Mesendoderm (in vitro differentiated cells): ENCODE results near the gene PROSER3. TPM values are rescaled to one million over a fixed set of nuclear protein-coding genes. Genes with fewer than 3 reads are reported as not detected.
A peak's percentile ranks its signal among the peaks of the same experiment; 100 is the strongest.

ENCODE experiments used
- DNase-seq: peaks from one replicate; pipeline ENCODE4 v3.0.0; 2013
- H2AK5ac ChIP-seq: 2 replicates; pipeline ENCODE4 v1.6.1; 2013; ENCODE audit warnings: low read length, inconsistent platforms
- H2BK120ac ChIP-seq: 2 replicates; pipeline ENCODE4 v1.6.1; 2013; ENCODE audit warnings: low read depth, mild to moderate bottlenecking, low read length, moderate library complexity, mixed read lengths
- H2BK15ac ChIP-seq: replicated peaks from 2 replicates; pipeline ENCODE4 v1.6.1; 2013; ENCODE audit warnings: low read depth, mild to moderate bottlenecking, moderate library complexity
- H2BK5ac ChIP-seq: 2 replicates; pipeline ENCODE4 v1.6.1; 2013; ENCODE audit warnings: low read length, inconsistent platforms
- H3K18ac ChIP-seq: 2 replicates; pipeline ENCODE4 v1.6.1; 2013; ENCODE audit warnings: mild to moderate bottlenecking, low read length, mixed read lengths
- H3K23ac ChIP-seq: one replicate; pipeline ENCODE4 v1.6.1; 2013; ENCODE audit warnings: low read length
- H3K27ac ChIP-seq: 2 replicates; pipeline ENCODE4 v1.5.1; 2013; ENCODE audit warnings: low read depth, mild to moderate bottlenecking, inconsistent platforms, low read length, moderate library complexity
- H3K27me3 ChIP-seq: 2 replicates; pipeline ENCODE4 v1.6.1; 2013; ENCODE audit warnings: low read length, control low read depth, mild to moderate bottlenecking, inconsistent platforms; ENCODE audit not compliant: insufficient read depth, poor library complexity
- H3K36me3 ChIP-seq: 2 replicates; pipeline ENCODE4 v1.6.1; 2013; ENCODE audit warnings: low read length, inconsistent platforms; ENCODE audit not compliant: control insufficient read depth, insufficient read depth
- H3K4ac ChIP-seq: one replicate; pipeline ENCODE4 v1.6.1; 2013; ENCODE audit warnings: low read depth, mild to moderate bottlenecking, low read length, moderate library complexity
- H3K4me1 ChIP-seq: 2 replicates; pipeline ENCODE4 v1.6.1; 2013; ENCODE audit warnings: low read depth, low read length, inconsistent platforms; ENCODE audit not compliant: control insufficient read depth
- H3K4me2 ChIP-seq: 2 replicates; pipeline ENCODE4 v1.6.1; 2013; ENCODE audit warnings: low read length
- H3K4me3 ChIP-seq: 2 replicates; pipeline ENCODE4 v1.5.1; 2013; ENCODE audit warnings: mild to moderate bottlenecking, low read length
- H3K56ac ChIP-seq: one replicate; pipeline ENCODE4 v1.6.1; 2013; ENCODE audit warnings: low read length
- H3K79me1 ChIP-seq: 2 replicates; pipeline ENCODE4 v1.6.1; 2013; ENCODE audit warnings: low read length, inconsistent platforms
- H3K79me2 ChIP-seq: 2 replicates; pipeline ENCODE4 v1.6.1; 2013; ENCODE audit warnings: mild to moderate bottlenecking, low read length; ENCODE audit not compliant: control insufficient read depth, insufficient read depth
- H3K9ac ChIP-seq: 2 replicates; pipeline ENCODE4 v1.6.1; 2013; ENCODE audit warnings: low read length, inconsistent platforms
- H4K5ac ChIP-seq: one replicate; pipeline ENCODE4 v1.6.1; 2013; ENCODE audit warnings: low read length
- H4K8ac ChIP-seq: one replicate; pipeline ENCODE4 v1.6.1; 2013; ENCODE audit warnings: low read depth, mild to moderate bottlenecking, control low read depth, low read length, moderate library complexity
- WGBS: extraction: QIAGEN DNeasy Blood & Tissue Kit; methylation state at CpG from one replicate; pipeline ENCODE4 v1.1.7; 2013; ENCODE audit warnings: low lambda C conversion rate, missing lambda C conversion rate; ENCODE audit not compliant: insufficient coverage; ENCODE audit errors: extremely low coverage; 5-methylcytosine and 5-hydroxymethylcytosine counted together
- polyA plus RNA-seq, 2 experiments: library from polyadenylated mRNA; stranded (reverse); fragments of 200-250 nt; gene quantifications; one replicate each; pipeline ENCODE4 v1.2.3, GENCODE V29; 2013

The PROSER3 gene
- 17.9 TPM for polyA plus RNA-seq (2013, experiment 1 of 2)
- polyA plus RNA-seq (2013, experiment 2 of 2): 17.6 TPM

- Histone ChIP-seq H3K79me2 (peaks cover 4% of the 10 kb centered on the region), H2BK15ac (no peak within 1 kb of the TSS), H3K4me1 (no peaks in the 10 kb centered on the region), H3K18ac (peak within 1 kb of the TSS; percentile 73), H3K4me2 (peak within 1 kb of the TSS; percentile 58), H3K4me3 (peak within 1 kb of the TSS; percentile 93), H3K9ac (peak within 1 kb of the TSS; percentile 94), H2BK5ac (peak within 1 kb of the TSS; percentile 75), H3K56ac (peak within 1 kb of the TSS; percentile 99), H3K79me1 (peaks cover 9% of the 10 kb centered on the region), H4K8ac (peak within 1 kb of the TSS; percentile 39), H2BK120ac (no peak within 1 kb of the TSS), H3K27me3 (no peaks in the 10 kb centered on the region), H2AK5ac (no peak within 1 kb of the TSS), H3K23ac (no peak within 1 kb of the TSS), H4K5ac (no peak within 1 kb of the TSS), H3K36me3 (peaks cover 6% of the 10 kb centered on the region), H3K4ac (peak within 1 kb of the TSS; percentile 90), H3K27ac (peak within 1 kb of the TSS; percentile 87)
- no CpG with 5 or more reads among the region's 53 CpGs for WGBS
- peak; percentile 100 for DNase-seq
These were observed at the start of gene PROSER3 for GRCh38 chr19:35757749-35758608. Gene PROSER3, plus strand, starts transcription at chr19:35758176. Its CDS starts 40 bp downstream, at chr19:35758216.

- Histone ChIP-seq H2BK5ac (no peak overlapping the region), H3K18ac (no peak overlapping the region)
- no CpG with 5 or more reads among the region's 1 CpG for WGBS
These were observed 49.6 kb upstream of the PROSER3 start for GRCh38 chr19:35708391-35708790.

GRCh38 chr19:35710784-35711723 lies 46.9 kb upstream of the PROSER3 start:
- no peaks in the 10 kb centered on the region for H3K79me1 ChIP-seq
- no peak for DNase-seq
- no peak overlapping the region for H2BK5ac ChIP-seq
- H4K5ac ChIP-seq: no peak overlapping the region
- H3K27me3 ChIP-seq: no peaks in the 10 kb centered on the region
- no peak overlapping the region for H3K4ac ChIP-seq
- H3K79me2 ChIP-seq: no peaks in the 10 kb centered on the region
- no CpG with 5 or more reads among the region's 13 CpGs for WGBS
- H3K4me3 ChIP-seq: no peak overlapping the region
- H3K56ac ChIP-seq: no peak overlapping the region
- no peak overlapping the region for H2AK5ac ChIP-seq
- no peak overlapping the region for H3K18ac ChIP-seq
- H3K23ac ChIP-seq: no peak overlapping the region
- no peak overlapping the region for H2BK15ac ChIP-seq
- no peak overlapping the region for H3K9ac ChIP-seq
- H4K8ac ChIP-seq: no peak overlapping the region
- no peak overlapping the region for H3K27ac ChIP-seq
- peaks cover 2% of the 10 kb centered on the region for H3K4me1 ChIP-seq
- H3K4me2 ChIP-seq: no peak overlapping the region
- no peaks in the 10 kb centered on the region for H3K36me3 ChIP-seq
- H2BK120ac ChIP-seq: no peak overlapping the region

More at GRCh38 chr19:35708391-35708790, 49.6 kb upstream of the PROSER3 start:
- Histone ChIP-seq H3K4me1 (no peaks in the 10 kb centered on the region), H3K36me3 (no peaks in the 10 kb centered on the region), H3K4me2 (no peak overlapping the region), H4K8ac (no peak overlapping the region), H3K79me1 (no peaks in the 10 kb centered on the region), H3K9ac (no peak overlapping the region), H3K23ac (no peak overlapping the region), H2BK120ac (no peak overlapping the region), H3K27me3 (no peaks in the 10 kb centered on the region), H2AK5ac (no peak overlapping the region), H3K4me3 (no peak overlapping the region), H4K5ac (no peak overlapping the region), H3K56ac (no peak overlapping the region), H3K4ac (no peak overlapping the region), H3K79me2 (no peaks in the 10 kb centered on the region), H3K27ac (no peak overlapping the region), H2BK15ac (no peak overlapping the region)
- no peak for DNase-seq

- Histone ChIP-seq H3K18ac (no peak overlapping the region), H3K79me2 (no peaks in the 10 kb centered on the region), H2AK5ac (no peak overlapping the region), H2BK15ac (no peak overlapping the region), H4K5ac (no peak overlapping the region), H2BK120ac (no peak overlapping the region), H3K4me1 (peaks cover 2% of the 10 kb centered on the region), H3K4ac (no peak overlapping the region), H3K27me3 (no peaks in the 10 kb centered on the region), H3K9ac (no peak overlapping the region), H3K27ac (no peak overlapping the region), H3K4me3 (no peak overlapping the region), H3K56ac (no peak overlapping the region), H3K23ac (no peak overlapping the region), H2BK5ac (no peak overlapping the region), H3K36me3 (no peaks in the 10 kb centered on the region), H3K4me2 (no peak overlapping the region), H4K8ac (no peak overlapping the region), H3K79me1 (no peaks in the 10 kb centered on the region)
- WGBS: 100% methylated on average over 2 of the region's 11 CpGs
- DNase-seq: no peak
These were observed 45.1 kb upstream of the PROSER3 start for GRCh38 chr19:35712567-35713505.

GRCh38 chr19:35713506-35713850 lies 44.5 kb upstream of the PROSER3 start:
- no CpG with 5 or more reads among the region's 2 CpGs for WGBS
- Histone ChIP-seq H2BK5ac (no peak overlapping the region), H3K9ac (no peak overlapping the region), H3K4me3 (no peak overlapping the region), H3K23ac (no peak overlapping the region), H4K5ac (no peak overlapping the region), H3K4me1 (peaks cover 2% of the 10 kb centered on the region), H3K36me3 (no peaks in the 10 kb centered on the region), H3K18ac (no peak overlapping the region), H2BK15ac (no peak overlapping the region), H3K4ac (no peak overlapping the region), H3K79me1 (peaks cover 1% of the 10 kb centered on the region), H2AK5ac (no peak overlapping the region), H3K27ac (no peak overlapping the region), H4K8ac (no peak overlapping the region), H3K79me2 (peaks cover 3% of the 10 kb centered on the region), H3K4me2 (no peak overlapping the region), H2BK120ac (no peak overlapping the region), H3K56ac (no peak overlapping the region), H3K27me3 (no peaks in the 10 kb centered on the region)
- no peak for DNase-seq
